Measurements from ENCODE around the gene ITIH6. TPM values are rescaled to one million over a fixed set of nuclear protein-coding genes. Genes with fewer than 3 reads are reported as not detected.

Gene ITIH6
- total and polyA plus RNA-seq, 2 donors (not counting 1 experiment from before 2014, with no cell fraction given), result not detected

DNA sequence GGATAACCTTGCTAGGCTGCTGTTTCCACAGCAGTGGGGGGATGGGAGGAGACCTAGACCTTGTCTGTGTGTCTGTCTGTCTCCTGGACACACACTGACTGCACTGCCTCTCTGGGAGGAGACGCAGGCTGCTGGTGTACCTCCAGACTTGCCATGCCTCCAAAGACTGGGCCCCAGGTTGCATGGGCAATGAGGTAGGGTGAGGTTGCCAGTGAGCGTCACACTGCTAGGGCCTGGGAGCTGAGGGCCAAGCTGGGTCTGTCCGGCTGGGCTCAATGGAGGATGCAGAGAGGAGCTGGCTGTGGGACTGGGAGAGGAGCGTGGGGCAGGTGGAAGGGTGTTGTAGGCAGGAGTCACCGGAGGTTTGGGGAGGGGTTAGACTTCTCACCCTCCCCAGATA is 26.1 kb upstream of the ITIH6 start:
- POLR2A ChIA-PET, result no interaction called here
- WGBS (ENCODE audit: insufficient coverage), result 93% methylated on average over 2 of the region's 5 CpGs

GRCh38 chrX:54821310-54821709 is 23.3 kb upstream of the ITIH6 start:
- Histone ChIP-seq H3K27ac (ENCODE audit: low read length in 2 of 2) (no peak overlapping the region), H3K9ac (ENCODE audit: low read length) (no peak overlapping the region), H2AFZ (ENCODE audit: insufficient read depth, low read depth, low read length, poor library complexity, severe bottlenecking) (no peak overlapping the region), H3K4me1 (ENCODE audit: control insufficient read depth in 2 of 2, insufficient read depth in 2 of 2, low read length in 2 of 2) (peaks cover 6 to 8% of the 10 kb centered on the region in 2 donors), H3K36me3 (replicated peaks in 1 of 2; ENCODE audit: control extremely low read depth in 1 of 2, control insufficient read depth in 1 of 2, extremely low read depth in 1 of 2, insufficient read depth in 2 of 2, low read length in 1 of 2) (peaks cover 0 to under 1% of the 10 kb centered on the region in 2 experiments), H3K9me3 (ENCODE audit: control extremely low read depth in 1 of 3, control insufficient read depth in 2 of 3, insufficient read depth in 1 of 3, low read length in 2 of 3) (no peaks in the 10 kb centered on the region), H3K27me3 (replicated peaks in 1 of 4; ENCODE audit: control extremely low read depth in 1 of 4, control insufficient read depth in 3 of 4, insufficient read depth in 4 of 4, low read length in 3 of 4) (no peaks in the 10 kb centered on the region), H4K20me1 (ENCODE audit: control insufficient read depth, insufficient read depth, low read length, poor library complexity, severe bottlenecking) (no peaks in the 10 kb centered on the region), H3K79me2 (ENCODE audit: control insufficient read depth, insufficient read depth, low read length) (no peaks in the 10 kb centered on the region), H3K4me2 (replicated peaks; ENCODE audit: low read depth, low read length, poor library complexity, severe bottlenecking) (no peak overlapping the region), H3K4me3 (ENCODE audit: control extremely low read depth in 1 of 5, extremely low read depth in 1 of 5, insufficient read depth in 1 of 5, low read depth in 2 of 5, low read length in 4 of 5) (no peak overlapping the region)
- Mint-ChIP-seq H3K9me3 (ENCODE audit: insufficient read depth) (no peaks in the 10 kb centered on the region), H3K4me3 (no peak overlapping the region), H3K27ac (no peak overlapping the region), H3K4me1 (peaks cover 8% of the 10 kb centered on the region), H3K27me3 (no peaks in the 10 kb centered on the region)
- 86% methylated on average over 2 of the region's 2 CpGs for WGBS (ENCODE audit: insufficient coverage)
- CTCF ChIA-PET, result no interaction called here
- TF ChIP-seq EZH2 (IDR thresholded peaks at IDR 0.05; ENCODE audit: borderline replicate concordance, insufficient read depth, low read depth, low read length, poor library complexity, severe bottlenecking) (no peak), CTCF (IDR thresholded peaks at IDR 0.05) (no peak)
- DNase-seq (no peak), ATAC-seq (ENCODE audit: low read depth) (no peak)
- POLR2A ChIA-PET, result no interaction called here
- intact Hi-C loops (cut with micrococcal nuclease), result no loop called here

More for the DNA sequence above, 26.1 kb upstream of the ITIH6 start:
- H3K27ac Mint-ChIP-seq, result no peak overlapping the region
- no peak for TF ChIP-seq EZH2 (IDR thresholded peaks at IDR 0.05; ENCODE audit: borderline replicate concordance, insufficient read depth, low read depth, low read length, poor library complexity, severe bottlenecking)
- no peak for TF ChIP-seq CTCF (IDR thresholded peaks at IDR 0.05)
- H3K4me1 Mint-ChIP-seq, result peaks cover 4% of the 10 kb centered on the region
- no peak overlapping the region for H3K4me2 ChIP-seq (replicated peaks; ENCODE audit: low read depth, low read length, poor library complexity, severe bottlenecking)
- no peaks in the 10 kb centered on the region for H4K20me1 ChIP-seq (ENCODE audit: control insufficient read depth, insufficient read depth, low read length, poor library complexity, severe bottlenecking)
- peaks cover 3 to 4% of the 10 kb centered on the region in 2 donors for H3K4me1 ChIP-seq (ENCODE audit: control insufficient read depth in 2 of 2, insufficient read depth in 2 of 2, low read length in 2 of 2)
- no peaks in the 10 kb centered on the region for H3K79me2 ChIP-seq (ENCODE audit: control insufficient read depth, insufficient read depth, low read length)
- no peaks in the 10 kb centered on the region for H3K9me3 Mint-ChIP-seq (ENCODE audit: insufficient read depth)
- H3K36me3 ChIP-seq (replicated peaks in 1 of 2; ENCODE audit: control extremely low read depth in 1 of 2, control insufficient read depth in 1 of 2, extremely low read depth in 1 of 2, insufficient read depth in 2 of 2, low read length in 1 of 2), result no peaks in the 10 kb centered on the region
- H3K27me3 ChIP-seq (replicated peaks in 1 of 4; ENCODE audit: control extremely low read depth in 1 of 4, control insufficient read depth in 3 of 4, insufficient read depth in 4 of 4, low read length in 3 of 4), result no peaks in the 10 kb centered on the region
- intact Hi-C loops (cut with micrococcal nuclease), result no loop called here
- H3K27ac ChIP-seq (ENCODE audit: low read length in 2 of 2), result no peak overlapping the region
- no peak overlapping the region for H3K4me3 ChIP-seq (ENCODE audit: control extremely low read depth in 1 of 5, extremely low read depth in 1 of 5, insufficient read depth in 1 of 5, low read depth in 2 of 5, low read length in 4 of 5)
- CTCF ChIA-PET, result no interaction called here
- no peak for DNase-seq
- no peaks in the 10 kb centered on the region for H3K9me3 ChIP-seq (ENCODE audit: control extremely low read depth in 1 of 3, control insufficient read depth in 2 of 3, insufficient read depth in 1 of 3, low read length in 2 of 3)
- H3K4me3 Mint-ChIP-seq, result no peak overlapping the region
- H2AFZ ChIP-seq (ENCODE audit: insufficient read depth, low read depth, low read length, poor library complexity, severe bottlenecking), result no peak overlapping the region
- no peak for ATAC-seq (ENCODE audit: low read depth)
- H3K9ac ChIP-seq (ENCODE audit: low read length), result no peak overlapping the region
- H3K27me3 Mint-ChIP-seq, result no peaks in the 10 kb centered on the region

Measured in B cell (primary cell).